ENCODE results near the gene PABPN1L.

Gene PABPN1L

GRCh38 chr16:88851616-88852015 is 14.8 kb downstream of the PABPN1L start:
- no peak for DNase-seq (ENCODE audit: low read depth in 2 of 2)

GRCh38 chr16:88850531-88851199 is 15.8 kb downstream of the PABPN1L start:
- DNase-seq (ENCODE audit: low read depth in 2 of 2): no peak

GRCh38 chr16:88848557-88848956 is 17.9 kb downstream of the PABPN1L start:
- no peak for DNase-seq (ENCODE audit: low read depth in 2 of 2)

- DNase-seq (ENCODE audit: low read depth in 2 of 2): no peak
Observed at GRCh38 chr16:88847654-88848053, 18.8 kb downstream of the PABPN1L start.

- no peak for DNase-seq (ENCODE audit: low read depth in 2 of 2)
Observed at GRCh38 chr16:88846088-88846487, 20.4 kb downstream of the PABPN1L start.

DNA sequence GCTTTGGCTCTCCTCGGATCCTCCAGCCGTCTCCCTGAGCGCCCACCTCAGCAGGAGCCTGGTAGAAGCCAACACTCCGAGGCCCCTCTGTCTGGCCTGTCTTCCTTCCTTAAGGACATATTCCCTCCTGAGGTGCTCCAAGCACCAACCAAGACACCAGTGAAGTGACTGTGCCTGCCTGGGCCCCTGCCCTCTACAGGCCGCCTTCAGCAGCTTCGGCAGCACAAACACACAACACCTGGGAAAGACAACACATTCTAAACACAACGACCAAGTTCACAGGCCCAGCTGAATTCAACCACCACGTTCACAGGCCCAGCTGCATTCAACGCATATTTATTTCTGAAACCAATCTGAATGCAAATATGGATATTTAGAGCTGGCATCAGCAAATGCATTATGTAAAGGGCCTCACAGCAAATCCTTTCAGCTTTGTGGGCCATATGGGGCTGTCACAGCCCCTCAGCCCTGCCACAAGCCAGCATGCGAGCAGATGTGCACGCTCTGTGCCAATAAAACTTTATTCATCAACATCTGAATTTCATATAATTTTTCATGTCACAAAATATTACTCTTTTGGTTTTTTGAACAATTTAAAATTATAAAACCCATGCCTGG is 21.9 kb downstream of the PABPN1L start:
- no peak for DNase-seq (ENCODE audit: low read depth in 2 of 2)

DNA sequence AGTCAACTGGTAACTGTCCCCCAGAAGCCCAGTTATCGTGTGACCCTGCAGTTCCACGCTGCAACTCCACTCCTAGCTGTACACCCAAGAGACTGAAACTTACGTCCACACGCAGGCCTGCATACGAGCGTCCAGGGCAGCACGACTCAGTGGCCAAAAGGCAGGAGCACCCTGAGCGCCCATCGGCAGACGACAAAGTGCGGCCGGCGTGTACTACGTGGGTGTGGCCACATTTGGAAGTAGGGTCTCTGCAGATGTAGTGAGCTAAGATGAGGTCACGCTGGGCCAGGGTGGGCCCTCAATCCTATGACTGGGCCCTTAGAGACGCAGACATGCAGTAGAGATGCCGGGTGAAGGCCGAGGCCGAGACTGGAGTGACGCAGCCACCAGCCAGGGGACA is 23.2 kb downstream of the PABPN1L start:
- no peak for DNase-seq (ENCODE audit: low read depth in 2 of 2)

- no peak for DNase-seq (ENCODE audit: low read depth in 2 of 2)
Observed at GRCh38 chr16:88842806-88843205, 23.7 kb downstream of the PABPN1L start.

GRCh38 chr16:88842308-88842756 is 24.1 kb downstream of the PABPN1L start:
- no peak for DNase-seq (ENCODE audit: low read depth in 2 of 2)

- DNase-seq (ENCODE audit: low read depth in 2 of 2): no peak
Observed at GRCh38 chr16:88841521-88842307, 24.7 kb downstream of the PABPN1L start.

DNA sequence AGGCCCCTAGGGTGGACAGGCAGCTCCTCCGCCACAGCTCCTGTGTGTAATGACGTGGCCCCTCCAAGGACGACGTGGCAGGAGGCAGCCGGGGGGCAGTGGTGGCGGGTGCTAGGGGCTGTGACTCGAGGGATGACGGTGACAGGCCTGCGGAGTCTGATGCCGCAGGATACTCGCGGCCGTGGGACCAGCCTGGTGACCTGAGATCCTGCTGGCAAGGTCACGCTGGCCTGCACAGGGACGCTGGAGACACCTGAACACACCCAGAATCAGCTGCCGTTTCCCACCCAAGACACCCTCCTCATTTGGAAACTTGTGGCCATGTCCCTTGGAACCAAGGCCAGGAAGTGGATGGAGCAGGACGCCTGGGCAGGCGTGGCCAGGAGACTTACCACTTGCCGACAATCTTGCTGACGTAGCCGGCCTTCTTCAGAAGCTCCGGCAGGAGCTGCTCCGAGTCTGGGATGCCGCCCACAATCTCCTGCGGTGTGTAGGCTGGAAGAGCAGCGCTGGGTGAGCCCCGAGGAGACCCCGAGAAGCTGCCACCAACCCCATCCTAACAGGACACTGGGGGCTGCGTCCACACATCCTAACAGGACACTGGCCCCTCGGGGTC is 25.8 kb downstream of the PABPN1L start:
- DNase-seq (ENCODE audit: low read depth in 2 of 2): no peak

DNA sequence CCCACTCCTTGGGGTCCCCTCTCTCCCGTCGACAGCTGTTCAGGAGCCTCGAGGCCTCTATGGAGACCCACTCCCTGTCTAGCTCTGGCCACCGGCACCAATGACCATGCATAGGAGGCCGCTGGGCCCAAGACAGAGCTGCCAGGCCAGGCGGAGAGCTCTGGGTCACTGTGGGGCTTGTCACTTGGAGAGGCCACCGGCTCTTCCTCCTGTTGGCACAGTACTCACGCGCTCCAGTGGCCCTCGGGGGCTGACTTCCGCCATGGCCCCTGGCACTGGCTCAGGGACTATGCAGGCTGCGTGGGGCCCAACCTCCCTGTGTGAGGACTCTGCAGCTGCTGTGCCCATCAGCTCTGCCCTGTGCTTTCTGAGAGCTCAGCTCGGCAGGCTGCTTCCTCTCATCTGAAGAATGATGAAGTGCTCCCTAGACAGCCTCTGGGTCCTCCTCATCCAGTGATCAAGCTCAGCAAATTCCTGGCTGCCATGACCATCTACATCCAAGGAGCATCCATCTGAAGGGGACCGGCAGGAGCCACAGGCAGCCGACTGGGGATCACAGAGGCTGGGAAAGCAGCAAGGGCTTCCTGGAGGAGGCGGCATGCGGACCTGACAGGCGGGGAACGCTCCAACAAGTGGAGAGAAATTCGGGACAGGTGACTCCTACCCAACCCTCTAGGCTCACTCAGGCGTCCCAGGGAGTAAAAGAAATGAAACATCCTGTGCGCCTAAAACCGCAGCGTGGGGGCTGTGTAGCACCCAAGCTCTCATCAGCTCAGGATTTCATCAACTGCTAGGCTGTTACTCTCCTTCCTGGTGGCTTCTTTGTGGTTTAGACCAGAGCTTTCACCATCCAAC is 26.5 kb downstream of the PABPN1L start:
- DNase-seq (ENCODE audit: low read depth in 2 of 2): no peak

DNA sequence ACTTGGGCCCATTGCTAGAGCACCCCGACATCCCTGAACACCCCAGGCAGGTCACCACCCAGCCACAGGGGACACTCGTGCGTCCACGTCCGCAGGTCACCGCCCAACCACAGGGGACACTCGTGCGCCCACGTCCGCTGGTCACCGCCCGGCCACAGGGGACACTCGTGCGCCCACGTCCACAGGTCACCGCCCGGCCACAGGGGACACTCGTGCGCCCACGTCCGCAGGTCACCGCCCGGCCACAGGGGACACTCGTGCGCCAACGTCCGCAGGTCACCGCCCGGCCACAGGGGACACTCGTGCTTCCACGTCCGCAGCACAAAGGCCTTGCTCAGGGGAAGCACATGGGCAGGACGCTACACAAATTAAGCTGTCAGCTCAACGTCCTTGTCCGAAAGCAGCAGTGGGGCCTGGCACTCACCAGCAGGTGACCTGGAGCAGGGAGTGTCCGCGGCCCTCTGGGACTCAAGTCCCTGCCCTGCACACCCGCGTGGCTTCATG is 27.4 kb downstream of the PABPN1L start:
- no peak for DNase-seq (ENCODE audit: low read depth in 2 of 2)

DNA sequence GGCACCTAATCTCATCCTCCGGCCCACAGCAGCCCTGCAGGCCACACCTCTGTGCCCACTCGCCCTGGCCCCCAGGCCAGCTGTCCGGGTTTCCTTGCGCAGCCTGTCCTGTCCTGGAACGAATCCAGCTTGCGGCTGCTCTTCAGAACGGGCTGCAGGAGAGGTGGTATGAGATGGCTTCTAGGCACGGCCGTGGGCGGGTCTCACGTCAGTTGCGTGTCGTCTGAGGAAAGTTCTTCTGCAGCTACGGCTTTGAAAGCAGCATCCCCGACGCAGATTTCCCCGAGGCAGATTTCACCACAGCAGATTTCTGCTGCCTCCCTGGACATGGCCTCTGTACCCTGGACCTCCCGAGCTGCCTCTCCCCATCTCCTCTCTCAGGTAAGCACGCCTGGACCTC is 27.9 kb downstream of the PABPN1L start:
- DNase-seq (ENCODE audit: low read depth in 2 of 2): no peak

- DNase-seq (ENCODE audit: low read depth in 2 of 2): no peak
Observed at GRCh38 chr16:88837806-88838205, 28.7 kb downstream of the PABPN1L start.

DNA sequence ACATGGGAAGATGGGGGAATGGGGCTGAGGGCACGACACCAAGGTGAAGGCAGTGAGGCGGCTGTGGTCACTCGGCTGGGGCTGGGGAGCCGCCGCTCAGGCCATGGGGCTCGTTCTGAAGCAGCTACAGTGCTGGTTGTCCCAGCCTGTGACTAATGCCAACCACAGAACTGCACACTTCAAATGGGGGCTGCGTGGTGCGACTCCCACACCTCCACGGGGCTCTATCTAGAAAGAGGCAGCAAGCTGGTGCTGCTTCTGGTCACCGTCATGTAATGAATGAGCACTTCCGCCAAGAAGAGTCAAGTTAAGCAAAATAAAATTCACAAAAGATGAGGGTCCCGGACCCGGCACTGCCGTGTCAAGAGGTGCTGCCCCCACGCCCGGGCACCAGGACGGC is 29.7 kb downstream of the PABPN1L start:
- no peak for DNase-seq (ENCODE audit: low read depth in 2 of 2)

DNA sequence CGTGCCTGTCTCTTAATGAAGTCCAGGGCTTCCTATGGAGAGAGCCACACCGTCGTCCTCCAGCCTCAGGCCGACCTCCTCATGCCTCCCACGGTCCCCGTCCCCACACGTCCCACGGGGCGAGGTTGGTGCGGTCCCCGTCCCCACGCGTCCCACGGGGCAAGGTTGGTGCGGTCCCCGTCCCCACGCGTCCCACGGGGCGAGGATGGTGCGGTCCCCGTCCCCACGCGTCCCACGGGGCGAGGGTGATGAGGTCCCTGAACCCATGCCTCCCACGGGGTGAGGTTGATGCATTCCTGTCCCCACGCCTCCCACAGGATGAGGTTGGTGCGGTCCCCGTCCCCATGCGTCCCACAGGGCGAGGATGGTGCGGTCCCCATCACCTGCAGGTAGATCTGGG is 30.6 kb downstream of the PABPN1L start:
- DNase-seq (ENCODE audit: low read depth in 2 of 2): no peak

DNA sequence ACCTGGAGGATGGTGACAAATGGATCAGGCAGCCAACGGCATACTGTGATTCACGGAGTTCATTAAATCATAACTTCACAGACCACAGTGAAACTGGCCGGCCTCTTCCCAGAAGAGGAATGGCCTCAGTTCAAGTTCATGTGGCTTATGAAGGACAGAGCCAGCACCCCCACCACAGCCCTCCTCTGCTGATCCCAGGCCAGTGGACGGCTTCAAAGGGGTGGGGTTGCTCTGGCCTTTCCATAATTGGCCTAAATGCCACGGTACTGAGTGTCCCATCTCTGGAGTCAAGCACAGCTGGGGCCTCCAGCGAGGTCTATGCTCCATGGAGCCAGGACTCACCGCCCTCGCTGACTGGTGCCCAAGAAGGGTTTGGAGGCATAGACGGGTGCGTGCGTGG is 31.1 kb downstream of the PABPN1L start:
- no peak for DNase-seq (ENCODE audit: low read depth in 2 of 2)

- no peak for DNase-seq (ENCODE audit: low read depth in 2 of 2)
Observed at GRCh38 chr16:88834670-88835069, 31.8 kb downstream of the PABPN1L start.

DNA sequence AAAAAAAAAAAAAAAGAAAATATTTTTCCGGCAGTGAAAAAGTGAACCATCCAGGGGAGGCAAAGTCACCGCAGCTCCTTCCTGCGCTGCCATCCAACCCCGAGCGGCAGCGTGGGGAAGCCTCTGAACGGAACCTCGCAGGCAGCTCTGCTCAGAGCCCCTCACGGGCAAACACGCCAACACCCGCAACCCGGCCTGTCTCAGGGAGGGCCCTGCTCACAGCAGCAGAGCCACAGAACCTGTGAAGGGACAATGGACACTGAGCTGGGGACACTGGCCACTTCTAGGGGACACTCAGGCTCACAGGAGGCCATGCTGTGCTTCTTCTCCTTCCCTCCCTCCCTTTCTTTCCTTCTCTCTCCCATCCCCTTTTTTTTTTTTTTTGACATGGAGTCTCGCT is 33.4 kb downstream of the PABPN1L start:
- no peak for DNase-seq (ENCODE audit: low read depth in 2 of 2)

GRCh38 chr16:88831838-88832237 is 34.6 kb downstream of the PABPN1L start:
- no peak for DNase-seq (ENCODE audit: low read depth in 2 of 2)

All from fibroblast of skin of left quadriceps (primary cell).